Neural cell (in vitro differentiated cells): ENCODE measurements around the gene AQP2.

Source experiments
- EP300 ChIP-seq: fragments of 450-650 bp; conservative IDR thresholded peaks from 2 replicates; pipeline ENCODE4 v1.6.1; 2014; ENCODE audit warnings: antibody characterized with exemption, mild to moderate bottlenecking, moderate library complexity; ENCODE audit not compliant: poor library complexity, severe bottlenecking
- POLR2AphosphoS5 ChIP-seq: IDR thresholded peaks from 2 replicates; pipeline ENCODE4 v1.6.1; 2012
- TF ChIP-seq, protein P1 (sequence below): fragments of 450-650 bp; IDR thresholded peaks from 2 replicates; pipeline ENCODE4 v1.5.1; 2014; ENCODE audit warnings: antibody characterized with exemption, mild to moderate bottlenecking, moderate library complexity; ENCODE audit not compliant: poor library complexity, severe bottlenecking
- TF ChIP-seq, protein P2 (sequence below): IDR thresholded peaks from 2 replicates; pipeline ENCODE4 v1.6.1; 2012; ENCODE audit warnings: borderline replicate concordance

DNA sequence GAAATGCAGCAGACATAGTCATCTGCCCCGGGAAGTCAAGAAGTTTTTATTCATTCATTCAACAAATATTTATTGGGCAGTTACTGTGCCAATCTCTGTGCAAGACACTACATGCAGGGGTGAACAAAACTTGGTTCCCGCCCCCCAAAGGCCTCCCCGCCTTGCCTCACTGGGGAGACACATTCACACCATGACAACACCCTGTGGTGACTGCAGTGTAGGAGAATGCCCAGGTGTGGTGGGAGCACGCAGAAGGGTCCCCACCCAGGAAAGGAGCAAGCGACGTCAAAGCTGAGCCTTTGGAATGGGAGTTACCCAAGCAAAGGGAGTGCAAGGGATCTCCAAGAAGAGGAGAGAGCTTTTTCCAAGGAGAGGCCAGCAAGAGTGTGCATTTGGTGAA is 20.6 kb downstream of the AQP2 start:
- TF ChIP-seq, protein P1, sequence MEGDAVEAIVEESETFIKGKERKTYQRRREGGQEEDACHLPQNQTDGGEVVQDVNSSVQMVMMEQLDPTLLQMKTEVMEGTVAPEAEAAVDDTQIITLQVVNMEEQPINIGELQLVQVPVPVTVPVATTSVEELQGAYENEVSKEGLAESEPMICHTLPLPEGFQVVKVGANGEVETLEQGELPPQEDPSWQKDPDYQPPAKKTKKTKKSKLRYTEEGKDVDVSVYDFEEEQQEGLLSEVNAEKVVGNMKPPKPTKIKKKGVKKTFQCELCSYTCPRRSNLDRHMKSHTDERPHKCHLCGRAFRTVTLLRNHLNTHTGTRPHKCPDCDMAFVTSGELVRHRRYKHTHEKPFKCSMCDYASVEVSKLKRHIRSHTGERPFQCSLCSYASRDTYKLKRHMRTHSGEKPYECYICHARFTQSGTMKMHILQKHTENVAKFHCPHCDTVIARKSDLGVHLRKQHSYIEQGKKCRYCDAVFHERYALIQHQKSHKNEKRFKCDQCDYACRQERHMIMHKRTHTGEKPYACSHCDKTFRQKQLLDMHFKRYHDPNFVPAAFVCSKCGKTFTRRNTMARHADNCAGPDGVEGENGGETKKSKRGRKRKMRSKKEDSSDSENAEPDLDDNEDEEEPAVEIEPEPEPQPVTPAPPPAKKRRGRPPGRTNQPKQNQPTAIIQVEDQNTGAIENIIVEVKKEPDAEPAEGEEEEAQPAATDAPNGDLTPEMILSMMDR, result no peak
- TF ChIP-seq, protein P2, sequence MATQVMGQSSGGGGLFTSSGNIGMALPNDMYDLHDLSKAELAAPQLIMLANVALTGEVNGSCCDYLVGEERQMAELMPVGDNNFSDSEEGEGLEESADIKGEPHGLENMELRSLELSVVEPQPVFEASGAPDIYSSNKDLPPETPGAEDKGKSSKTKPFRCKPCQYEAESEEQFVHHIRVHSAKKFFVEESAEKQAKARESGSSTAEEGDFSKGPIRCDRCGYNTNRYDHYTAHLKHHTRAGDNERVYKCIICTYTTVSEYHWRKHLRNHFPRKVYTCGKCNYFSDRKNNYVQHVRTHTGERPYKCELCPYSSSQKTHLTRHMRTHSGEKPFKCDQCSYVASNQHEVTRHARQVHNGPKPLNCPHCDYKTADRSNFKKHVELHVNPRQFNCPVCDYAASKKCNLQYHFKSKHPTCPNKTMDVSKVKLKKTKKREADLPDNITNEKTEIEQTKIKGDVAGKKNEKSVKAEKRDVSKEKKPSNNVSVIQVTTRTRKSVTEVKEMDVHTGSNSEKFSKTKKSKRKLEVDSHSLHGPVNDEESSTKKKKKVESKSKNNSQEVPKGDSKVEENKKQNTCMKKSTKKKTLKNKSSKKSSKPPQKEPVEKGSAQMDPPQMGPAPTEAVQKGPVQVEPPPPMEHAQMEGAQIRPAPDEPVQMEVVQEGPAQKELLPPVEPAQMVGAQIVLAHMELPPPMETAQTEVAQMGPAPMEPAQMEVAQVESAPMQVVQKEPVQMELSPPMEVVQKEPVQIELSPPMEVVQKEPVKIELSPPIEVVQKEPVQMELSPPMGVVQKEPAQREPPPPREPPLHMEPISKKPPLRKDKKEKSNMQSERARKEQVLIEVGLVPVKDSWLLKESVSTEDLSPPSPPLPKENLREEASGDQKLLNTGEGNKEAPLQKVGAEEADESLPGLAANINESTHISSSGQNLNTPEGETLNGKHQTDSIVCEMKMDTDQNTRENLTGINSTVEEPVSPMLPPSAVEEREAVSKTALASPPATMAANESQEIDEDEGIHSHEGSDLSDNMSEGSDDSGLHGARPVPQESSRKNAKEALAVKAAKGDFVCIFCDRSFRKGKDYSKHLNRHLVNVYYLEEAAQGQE, result no peak
- no peak for TF ChIP-seq EP300
- no peak for TF ChIP-seq POLR2AphosphoS5
